ENCODE measurements around the gene TSSK6.

Gene TSSK6

DNA sequence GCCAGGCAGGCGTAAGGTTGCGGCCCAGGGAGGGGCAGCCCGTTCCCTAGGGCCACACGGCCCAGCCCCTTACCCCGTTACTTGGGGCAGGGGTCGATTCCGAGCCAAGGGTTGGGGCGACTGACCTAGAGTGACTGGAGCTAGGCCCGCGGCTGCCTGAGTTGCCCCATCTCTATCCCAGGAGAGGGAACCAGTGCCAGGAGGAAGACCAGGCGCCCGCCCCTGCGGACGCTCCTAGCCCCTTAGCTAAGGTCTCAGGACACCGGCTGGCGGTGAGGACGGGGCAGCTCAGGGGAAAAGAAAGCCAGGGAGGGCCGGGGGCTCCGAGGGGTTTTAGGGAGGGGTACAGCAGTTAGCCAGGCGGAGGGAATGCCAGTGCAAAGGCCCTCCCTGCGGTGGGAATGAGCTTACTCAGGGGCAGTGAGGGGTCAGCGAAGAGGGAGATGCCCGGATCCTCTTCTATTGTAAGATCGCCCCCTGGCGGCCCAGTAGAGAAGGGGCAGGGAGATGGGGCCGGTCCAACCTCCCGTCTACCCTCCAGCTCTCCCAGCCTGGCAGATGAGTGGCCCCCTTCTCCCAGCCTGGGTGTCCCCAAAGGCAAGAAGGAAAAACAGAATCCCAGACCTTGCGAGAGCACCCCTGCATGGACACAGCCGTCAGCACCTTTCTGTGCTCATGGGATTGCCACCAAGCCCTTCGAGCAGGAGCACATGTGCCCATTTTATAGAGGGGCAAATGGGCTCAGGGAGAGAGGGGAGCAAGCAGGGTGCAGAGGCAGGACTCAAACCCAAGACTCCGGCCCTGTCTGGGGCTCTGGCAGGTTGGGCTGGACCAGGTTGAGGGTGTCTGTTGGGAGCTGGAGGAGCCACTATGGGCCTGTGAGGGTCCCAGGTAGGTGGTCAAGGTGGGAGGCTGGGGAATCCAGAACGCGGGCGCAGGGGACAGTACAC, 39.0 kb upstream of the TSSK6 start:
- DNase-seq (ENCODE audit: low read depth, low spot score): no peak
- Histone ChIP-seq H3K9ac (ENCODE audit: insufficient read length, low read depth) (no peak overlapping the region), H3K27me3 (ENCODE audit: insufficient read depth, insufficient read length) (no peaks in the 10 kb centered on the region), H3K4me1 (ENCODE audit: insufficient read depth, insufficient read length) (peaks cover 22% of the 10 kb centered on the region), H3K9me3 (ENCODE audit: insufficient read depth, low read length) (no peaks in the 10 kb centered on the region), H3K36me3 (ENCODE audit: insufficient read depth, insufficient read length, low read length) (peaks cover 5% of the 10 kb centered on the region), H3K4me3 (ENCODE audit: insufficient read length, low read depth) (no peak overlapping the region)
- no peak for TF ChIP-seq ZNF274 (IDR thresholded peaks at IDR 0.05; ENCODE audit: low read depth, low read length)
- TF ChIP-seq YY1 (IDR thresholded peaks at IDR 0.05; ENCODE audit: insufficient read depth, insufficient read length): no peak
- TF ChIP-seq SUZ12 (IDR thresholded peaks at IDR 0.05; ENCODE audit: extremely low read depth, insufficient read depth, insufficient read length): no peak

DNA sequence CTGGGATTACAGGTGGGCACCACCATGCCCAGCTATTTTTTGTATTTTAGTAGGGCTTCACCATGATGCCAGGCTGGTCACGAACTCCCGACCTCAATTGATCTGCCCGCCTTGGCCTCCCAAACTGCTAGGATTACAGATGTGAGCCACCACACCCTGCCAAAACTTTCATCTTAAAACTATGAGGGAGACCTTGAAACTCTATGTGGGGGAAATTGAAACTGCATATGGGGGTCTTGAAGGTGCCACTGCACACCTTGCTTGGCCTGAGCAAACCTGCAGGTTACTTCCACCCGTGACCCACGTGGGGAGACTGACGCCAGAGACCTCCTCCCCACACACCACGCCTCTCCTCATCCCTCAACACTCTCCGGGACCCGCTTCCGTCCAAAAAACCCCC, 38.3 kb upstream of the TSSK6 start:
- Histone ChIP-seq H3K36me3 (ENCODE audit: insufficient read depth, insufficient read length, low read length) (peaks cover 1% of the 10 kb centered on the region), H3K9me3 (ENCODE audit: insufficient read depth, low read length) (no peaks in the 10 kb centered on the region), H3K4me3 (ENCODE audit: insufficient read length, low read depth) (no peak overlapping the region), H3K4me1 (ENCODE audit: insufficient read depth, insufficient read length) (peaks cover 22% of the 10 kb centered on the region), H3K9ac (ENCODE audit: insufficient read length, low read depth) (no peak overlapping the region), H3K27me3 (ENCODE audit: insufficient read depth, insufficient read length) (no peaks in the 10 kb centered on the region)
- DNase-seq (ENCODE audit: low read depth, low spot score): no peak
- no peak for TF ChIP-seq YY1 (IDR thresholded peaks at IDR 0.05; ENCODE audit: insufficient read depth, insufficient read length)
- TF ChIP-seq ZNF274 (IDR thresholded peaks at IDR 0.05; ENCODE audit: low read depth, low read length): no peak
- TF ChIP-seq SUZ12 (IDR thresholded peaks at IDR 0.05; ENCODE audit: extremely low read depth, insufficient read depth, insufficient read length): no peak

DNA sequence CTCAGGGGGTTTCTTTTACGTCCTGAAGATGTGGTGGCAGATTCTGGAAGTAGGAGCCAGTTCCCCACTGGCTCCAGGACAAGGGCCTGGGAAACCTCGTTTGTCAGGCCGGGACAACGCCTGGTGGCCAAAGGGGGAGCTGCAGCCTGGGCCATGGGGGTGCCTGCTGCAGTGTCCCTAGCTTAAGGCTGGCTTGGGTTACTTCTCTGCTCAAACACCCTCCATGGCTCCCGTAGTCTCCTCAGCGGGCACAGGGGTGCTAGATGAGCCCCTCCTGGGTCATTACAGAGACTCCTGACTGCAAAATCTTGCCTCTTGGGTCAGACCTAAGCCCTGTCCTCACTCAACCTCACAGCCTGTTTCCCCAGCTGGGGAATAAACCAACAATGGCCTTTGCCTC, 37.5 kb upstream of the TSSK6 start:
- no peak for DNase-seq (ENCODE audit: low read depth, low spot score)
- no peaks in the 10 kb centered on the region for H3K9me3 ChIP-seq (ENCODE audit: insufficient read depth, low read length)
- no peak overlapping the region for H3K9ac ChIP-seq (ENCODE audit: insufficient read length, low read depth)
- H3K36me3 ChIP-seq (ENCODE audit: insufficient read depth, insufficient read length, low read length): no peaks in the 10 kb centered on the region
- H3K4me1 ChIP-seq (ENCODE audit: insufficient read depth, insufficient read length): peaks cover 26% of the 10 kb centered on the region
- no peak overlapping the region for H3K4me3 ChIP-seq (ENCODE audit: insufficient read length, low read depth)
- TF ChIP-seq ZNF274 (IDR thresholded peaks at IDR 0.05; ENCODE audit: low read depth, low read length) (no peak), YY1 (IDR thresholded peaks at IDR 0.05; ENCODE audit: insufficient read depth, insufficient read length) (no peak), SUZ12 (IDR thresholded peaks at IDR 0.05; ENCODE audit: extremely low read depth, insufficient read depth, insufficient read length) (no peak)
- no peaks in the 10 kb centered on the region for H3K27me3 ChIP-seq (ENCODE audit: insufficient read depth, insufficient read length)

DNA sequence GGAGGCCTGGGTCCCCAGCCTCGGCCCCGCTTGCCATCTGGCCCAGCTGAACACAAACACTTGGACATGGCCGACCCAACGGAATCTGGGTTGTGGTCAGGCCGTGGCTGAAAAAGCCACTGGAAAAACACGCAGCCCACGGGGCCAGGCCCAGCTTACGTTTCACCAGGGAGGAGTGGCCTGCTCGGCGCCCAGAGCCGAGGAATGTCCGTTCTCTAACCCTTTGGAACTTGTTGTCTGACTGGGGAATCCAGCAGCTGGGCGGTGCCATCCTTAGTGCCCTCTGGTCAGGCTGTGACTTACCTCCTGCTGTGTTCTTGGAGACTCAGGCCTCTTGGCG, 36.5 kb upstream of the TSSK6 start:
- peaks cover 3% of the 10 kb centered on the region for H3K36me3 ChIP-seq (ENCODE audit: insufficient read depth, insufficient read length, low read length)
- no peak overlapping the region for H3K4me3 ChIP-seq (ENCODE audit: insufficient read length, low read depth)
- H3K4me1 ChIP-seq (ENCODE audit: insufficient read depth, insufficient read length): peaks cover 33% of the 10 kb centered on the region
- no peaks in the 10 kb centered on the region for H3K27me3 ChIP-seq (ENCODE audit: insufficient read depth, insufficient read length)
- H3K9me3 ChIP-seq (ENCODE audit: insufficient read depth, low read length): no peaks in the 10 kb centered on the region
- H3K9ac ChIP-seq (ENCODE audit: insufficient read length, low read depth): no peak overlapping the region
- TF ChIP-seq YY1 (IDR thresholded peaks at IDR 0.05; ENCODE audit: insufficient read depth, insufficient read length): no peak
- no peak for TF ChIP-seq ZNF274 (IDR thresholded peaks at IDR 0.05; ENCODE audit: low read depth, low read length)
- no peak for TF ChIP-seq SUZ12 (IDR thresholded peaks at IDR 0.05; ENCODE audit: extremely low read depth, insufficient read depth, insufficient read length)
- no peak for DNase-seq (ENCODE audit: low read depth, low spot score)

DNA sequence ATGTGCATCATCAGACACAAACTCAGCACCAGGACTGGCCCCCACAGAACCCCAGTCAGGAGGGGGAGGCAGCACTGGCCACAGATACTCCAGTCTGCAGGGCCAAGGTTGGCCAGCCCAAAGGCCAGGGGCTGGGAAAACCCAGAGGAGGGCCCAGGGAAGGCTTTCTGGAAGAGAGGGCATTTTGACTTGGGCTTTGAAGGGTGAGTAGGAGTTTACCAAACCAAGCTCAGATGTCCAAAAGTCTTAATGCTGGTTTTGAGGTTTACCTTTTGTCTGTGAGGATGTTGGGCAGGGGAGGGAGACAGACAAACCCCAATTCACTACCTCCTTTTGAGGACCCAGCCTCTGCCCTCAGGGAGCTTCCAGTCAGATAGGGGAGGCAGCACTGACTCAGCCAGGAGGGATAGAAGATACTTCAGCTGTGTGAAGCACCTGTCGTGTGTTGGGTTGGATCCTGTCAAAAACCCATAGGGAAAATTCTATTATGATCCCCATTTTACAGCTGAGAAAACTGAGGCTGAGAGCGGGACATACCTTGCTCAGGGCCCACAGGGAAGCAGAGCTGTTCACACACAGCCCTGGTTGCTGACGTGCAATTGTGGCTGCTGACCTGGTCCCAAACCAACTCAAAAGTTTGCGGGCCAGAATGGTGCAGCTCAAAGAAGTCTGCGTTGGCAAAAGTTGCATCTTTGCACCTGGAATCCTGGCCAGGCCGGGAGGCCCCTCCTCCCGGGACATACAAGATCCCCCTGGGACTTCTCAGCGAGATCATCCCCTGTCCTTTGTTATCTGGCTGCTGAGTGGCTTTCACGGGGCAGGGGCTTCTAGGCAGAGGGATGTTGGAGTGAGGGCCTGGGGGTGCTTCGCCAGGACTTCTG, 35.9 kb upstream of the TSSK6 start:
- TF ChIP-seq ZNF274 (IDR thresholded peaks at IDR 0.05; ENCODE audit: low read depth, low read length) (no peak), SUZ12 (IDR thresholded peaks at IDR 0.05; ENCODE audit: extremely low read depth, insufficient read depth, insufficient read length) (no peak), YY1 (IDR thresholded peaks at IDR 0.05; ENCODE audit: insufficient read depth, insufficient read length) (no peak)
- Histone ChIP-seq H3K9me3 (ENCODE audit: insufficient read depth, low read length) (no peaks in the 10 kb centered on the region), H3K4me1 (ENCODE audit: insufficient read depth, insufficient read length) (peaks cover 37% of the 10 kb centered on the region), H3K4me3 (ENCODE audit: insufficient read length, low read depth) (no peak overlapping the region), H3K36me3 (ENCODE audit: insufficient read depth, insufficient read length, low read length) (peaks cover 7% of the 10 kb centered on the region), H3K9ac (ENCODE audit: insufficient read length, low read depth) (no peak overlapping the region), H3K27me3 (ENCODE audit: insufficient read depth, insufficient read length) (no peaks in the 10 kb centered on the region)
- DNase-seq (ENCODE audit: low read depth, low spot score): no peak

DNA sequence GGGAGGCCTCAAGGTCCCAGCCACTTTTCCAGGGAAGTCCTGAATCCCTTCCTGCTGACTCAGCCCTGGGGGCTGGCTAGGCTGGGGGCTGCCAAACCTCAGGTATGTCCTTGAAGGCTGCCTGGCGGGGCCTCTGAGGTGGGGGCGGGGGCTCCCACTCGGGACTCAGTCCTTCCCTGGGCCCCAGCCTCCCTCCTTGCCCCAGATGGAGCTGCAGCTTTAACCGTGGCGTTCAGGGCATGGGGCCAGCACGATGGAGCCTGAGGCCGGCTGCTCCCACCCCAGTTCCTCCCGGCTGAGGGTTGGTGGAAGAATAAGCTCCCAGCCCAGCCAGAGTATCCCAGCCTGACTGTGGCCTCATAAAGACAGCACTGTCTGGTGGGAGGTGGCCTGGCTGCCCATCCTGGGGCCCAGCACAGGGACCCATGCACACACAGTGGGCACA, 35.2 kb upstream of the TSSK6 start:
- no peak for DNase-seq (ENCODE audit: low read depth, low spot score)
- H3K27me3 ChIP-seq (ENCODE audit: insufficient read depth, insufficient read length): no peaks in the 10 kb centered on the region
- TF ChIP-seq SUZ12 (IDR thresholded peaks at IDR 0.05; ENCODE audit: extremely low read depth, insufficient read depth, insufficient read length) (no peak), ZNF274 (IDR thresholded peaks at IDR 0.05; ENCODE audit: low read depth, low read length) (no peak), YY1 (IDR thresholded peaks at IDR 0.05; ENCODE audit: insufficient read depth, insufficient read length) (no peak)
- H3K36me3 ChIP-seq (ENCODE audit: insufficient read depth, insufficient read length, low read length): peaks cover 13% of the 10 kb centered on the region
- no peaks in the 10 kb centered on the region for H3K9me3 ChIP-seq (ENCODE audit: insufficient read depth, low read length)
- H3K9ac ChIP-seq (ENCODE audit: insufficient read length, low read depth): peak overlapping the region; percentile 52
- H3K4me3 ChIP-seq (ENCODE audit: insufficient read length, low read depth): no peak overlapping the region
- H3K4me1 ChIP-seq (ENCODE audit: insufficient read depth, insufficient read length): peaks cover 37% of the 10 kb centered on the region
